Pancreas (tissue), 10 donors: Measurements from ENCODE around the gene FCAMR. TPM values are rescaled to one million over a fixed set of nuclear protein-coding genes. Genes with fewer than 3 reads are reported as not detected.

Experiments used
- ATAC-seq, 4 donors: fragments of 200-7000 bp; cut with Tn5 transposase; one replicate each; pipeline versions ENCODE4 v1.8.0 to v1.9.1; 2020; ENCODE audit warnings: mild to moderate bottlenecking in 4 of 4, moderate library complexity in 4 of 4
- DNase-seq, 6 donors: peaks; one replicate each; pipeline ENCODE4 v3.0.0-alpha.2; 2020
- FAIRE-seq: peaks from 2 replicates; lab custom pipeline; 2012; peaks lifted over from hg19 to GRCh38; lab: Jason Lieb, UNC
- H3K27ac ChIP-seq, 4 donors: fragments of 200-600 bp; sonication (generic); 1 replicate in 3 of 4; 2 replicates in 1 of 4; pipeline versions ENCODE4 v1.5.0 to v1.8.0; 2020
- H3K27me3 ChIP-seq, 4 donors: fragments of 200-600 bp; one replicate each; pipeline ENCODE4 v1.8.0; 2021
- H3K36me3 ChIP-seq, 3 donors: fragments of 200-600 bp; sonication (generic) in 1 of 3; one replicate each; pipeline versions ENCODE4 v1.5.0 to v1.8.0; 2020 to 2021
- H3K4me1 ChIP-seq, 3 donors: fragments of 200-600 bp; one replicate each; pipeline ENCODE4 v1.8.0; 2021
- H3K4me3 ChIP-seq, 4 donors: fragments of 200-600 bp; sonication (generic) in 2 of 4; one replicate each; pipeline versions ENCODE4 v1.5.0 to v1.8.0; 2020 to 2021
- H3K9me3 ChIP-seq, 4 donors: fragments of 200-600 bp; one replicate each; pipeline ENCODE4 v1.8.0; 2021
- WGBS, 2 donors: extraction: QIAGEN DNeasy Blood & Tissue Kit; methylation state at CpG; one replicate each; pipeline ENCODE4 v1.1.7; 2013; 5-methylcytosine and 5-hydroxymethylcytosine counted together
- intact Hi-C, 3 donors: fragments of 100-400 bp; cut with DNase I; formaldehyde crosslinking; loops; one replicate each; pipeline versions ENCODE4 v1.11.1 to v1.14.2; 2022
- polyA plus RNA-seq, 2 donors: library from polyadenylated mRNA; stranded (reverse); fragments of 200-250 nt; gene quantifications; one replicate each; pipeline ENCODE4 v1.2.3, GENCODE V29; 2013
- total RNA-seq, 6 donors: library from RNA; stranded (reverse); fragmentation: NEBNext Ultra II Directional in 4 of 6; extraction: Animal tissue kit (Norgen Biotek cat#: 25700) in 4 of 6; gene quantifications; one replicate each; pipeline versions ENCODE4 v1.2.1 to v1.2.4, GENCODE V29; 2021 to 2023
- TF ChIP-seq, protein P1 (sequence below), 4 donors: fragments of 200-600 bp; sonication (generic) in 3 of 4; IDR thresholded peaks; one replicate each; pipeline versions ENCODE4 v1.5.0 to v1.8.0; 2021; ENCODE audit warnings: antibody characterized with exemption in 4 of 4
- donor health status: healthy with polysubstance abuse.
- donor health status: DM: no; HTN: no; CAD: no; lungs with moderate emphysema.
- donor health status: DM: no; HTN: no; CAD: no.
- donor health status: control.
- donor health status: control.
- donor health status: Bipolar disorder and iron deficiency.
- donor health status: DM: yes; HTN: yes; CAD: no.
- donor health status: DM: no; HTN: no; CAD: no.
- donor health status: DM: no; HTN: no; CAD: no.
- donor health status: DM: yes; HTN: yes; CAD: no.

FCAMR gene
- total and polyA plus RNA-seq, 8 donors = not detected

DNA sequence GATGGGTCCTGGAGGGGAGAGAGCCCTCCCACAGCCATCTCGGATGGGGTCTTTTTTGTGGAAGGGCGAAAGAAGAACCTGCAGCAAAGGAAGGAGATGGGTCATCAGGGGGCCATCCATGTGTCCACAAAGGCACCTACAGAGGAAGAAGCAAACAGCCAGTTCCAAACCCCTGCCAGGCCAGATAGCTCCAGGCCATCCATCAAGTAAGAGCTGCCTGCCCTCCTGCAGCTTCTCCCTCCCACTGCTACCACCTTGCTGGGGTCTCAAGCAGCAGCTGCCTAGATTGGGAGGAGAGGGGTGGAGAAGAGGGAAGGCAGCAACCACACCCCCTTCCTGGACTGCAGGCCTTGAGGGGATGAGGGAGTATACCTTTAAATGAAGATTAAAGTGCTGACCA, 4.5 kb downstream of the FCAMR start:
- no peaks in the 10 kb centered on the region for H3K9me3 ChIP-seq
- H3K27ac ChIP-seq = no peak overlapping the region
- 87 to 88% methylated on average over 2 of the region's 2 CpGs for whole genome bisulfite sequencing, 2 donors
- H3K4me3 ChIP-seq = no peak overlapping the region
- H3K27me3 ChIP-seq = no peaks in the 10 kb centered on the region
- ATAC-seq (no peak), DNase-seq (no peak), FAIRE-seq (no peak)
- intact Hi-C loops = no loop called here
- no peaks in the 10 kb centered on the region for H3K36me3 ChIP-seq
- peaks cover 0 to 12% (median 9%) of the 10 kb centered on the region in 3 donors for H3K4me1 ChIP-seq
- TF ChIP-seq, protein P1, sequence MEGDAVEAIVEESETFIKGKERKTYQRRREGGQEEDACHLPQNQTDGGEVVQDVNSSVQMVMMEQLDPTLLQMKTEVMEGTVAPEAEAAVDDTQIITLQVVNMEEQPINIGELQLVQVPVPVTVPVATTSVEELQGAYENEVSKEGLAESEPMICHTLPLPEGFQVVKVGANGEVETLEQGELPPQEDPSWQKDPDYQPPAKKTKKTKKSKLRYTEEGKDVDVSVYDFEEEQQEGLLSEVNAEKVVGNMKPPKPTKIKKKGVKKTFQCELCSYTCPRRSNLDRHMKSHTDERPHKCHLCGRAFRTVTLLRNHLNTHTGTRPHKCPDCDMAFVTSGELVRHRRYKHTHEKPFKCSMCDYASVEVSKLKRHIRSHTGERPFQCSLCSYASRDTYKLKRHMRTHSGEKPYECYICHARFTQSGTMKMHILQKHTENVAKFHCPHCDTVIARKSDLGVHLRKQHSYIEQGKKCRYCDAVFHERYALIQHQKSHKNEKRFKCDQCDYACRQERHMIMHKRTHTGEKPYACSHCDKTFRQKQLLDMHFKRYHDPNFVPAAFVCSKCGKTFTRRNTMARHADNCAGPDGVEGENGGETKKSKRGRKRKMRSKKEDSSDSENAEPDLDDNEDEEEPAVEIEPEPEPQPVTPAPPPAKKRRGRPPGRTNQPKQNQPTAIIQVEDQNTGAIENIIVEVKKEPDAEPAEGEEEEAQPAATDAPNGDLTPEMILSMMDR (IDR thresholded peaks at IDR 0.05) = no peak

DNA sequence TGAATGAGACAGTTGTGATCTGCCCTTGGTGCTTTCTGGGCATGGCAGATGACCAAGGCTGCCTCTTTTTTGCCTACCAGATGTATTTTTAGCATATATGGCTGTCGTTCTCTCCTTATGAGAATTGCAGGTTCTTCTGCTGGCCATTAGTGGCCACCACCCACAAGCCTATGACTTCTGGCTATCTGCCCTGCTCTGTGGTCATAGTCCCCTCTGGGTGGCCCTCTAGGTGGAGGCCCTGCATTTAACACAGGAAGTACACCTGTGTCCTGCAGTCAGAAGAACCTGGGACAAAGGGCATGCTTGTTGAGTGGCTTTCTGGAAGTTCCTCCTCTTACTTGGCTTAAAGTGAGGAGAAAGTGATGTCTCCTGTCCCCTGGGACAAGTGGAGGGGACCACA, 6.5 kb downstream of the FCAMR start:
- ATAC-seq (no peak), FAIRE-seq (no peak), DNase-seq (no peak)
- H3K9me3 ChIP-seq = no peaks in the 10 kb centered on the region
- 89 to 91% methylated on average over 1 of the region's 1 CpG for WGBS, 2 donors
- intact Hi-C loops = no loop called here
- peaks cover 0 to 4% (median 2%) of the 10 kb centered on the region in 3 donors for H3K4me1 ChIP-seq
- H3K27ac ChIP-seq = no peak overlapping the region
- no peaks in the 10 kb centered on the region for H3K36me3 ChIP-seq
- no peaks in the 10 kb centered on the region for H3K27me3 ChIP-seq
- TF ChIP-seq, protein P1 (IDR thresholded peaks at IDR 0.05) = no peak
- H3K4me3 ChIP-seq = no peak overlapping the region

DNA sequence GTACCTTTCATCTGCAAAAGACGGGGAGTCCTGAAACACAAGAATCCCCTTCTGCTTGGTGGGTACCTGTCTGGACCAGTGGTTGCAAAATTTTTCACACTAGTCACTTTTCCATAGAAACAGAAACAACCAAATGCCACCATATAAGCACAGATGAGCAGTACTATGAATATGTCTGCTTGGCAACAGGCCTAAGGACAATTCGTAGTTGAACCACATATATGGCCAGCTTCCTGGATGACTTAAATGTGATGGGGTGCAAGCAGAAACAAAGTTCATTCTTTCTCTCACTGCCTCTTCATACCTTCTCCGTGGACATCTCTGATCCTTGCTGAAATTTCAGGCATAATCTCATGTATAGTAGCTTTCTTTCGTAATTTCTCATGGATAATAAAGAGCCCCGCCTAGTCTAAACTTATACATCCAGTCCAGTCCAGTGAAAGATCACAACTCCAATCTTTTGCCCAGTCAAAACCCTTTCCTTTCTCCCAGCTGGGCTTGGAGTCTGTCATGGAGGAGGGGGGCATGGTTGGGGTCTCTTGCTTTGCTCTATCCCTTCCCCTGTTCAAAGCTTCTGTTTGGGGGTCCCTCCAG, 7.0 kb downstream of the FCAMR start:
- 84 to 92% methylated on average over 5 of the region's 5 CpGs for WGBS, 2 donors
- DNase-seq = no peak
- Histone ChIP-seq H3K27ac (no peak overlapping the region), H3K27me3 (no peaks in the 10 kb centered on the region), H3K4me3 (no peak overlapping the region), H3K9me3 (no peaks in the 10 kb centered on the region), H3K4me1 (no peaks in the 10 kb centered on the region), H3K36me3 (no peaks in the 10 kb centered on the region)
- TF ChIP-seq, protein P1 (IDR thresholded peaks at IDR 0.05) = no peak
- ATAC-seq = no peak
- FAIRE-seq = no peak
- intact Hi-C loops = no loop called here

DNA sequence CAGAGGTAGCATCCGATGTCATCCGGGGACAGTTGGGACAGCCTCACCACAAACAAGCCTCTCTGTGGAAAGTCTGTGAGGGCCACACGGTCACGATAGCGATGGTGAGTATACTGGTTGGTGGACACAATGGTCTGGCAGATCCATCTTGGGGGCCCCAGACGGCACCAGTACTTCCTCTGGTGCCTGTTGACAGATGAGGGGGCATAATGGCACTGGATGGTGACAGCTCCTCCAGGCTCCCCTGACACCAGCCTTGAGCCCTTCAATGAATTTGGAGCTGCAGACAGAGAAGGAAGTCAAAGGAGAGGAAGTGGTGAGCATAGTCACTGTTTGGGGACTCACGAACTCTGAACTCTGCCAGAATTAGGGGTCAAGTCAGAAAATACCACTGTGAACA, 8.0 kb downstream of the FCAMR start:
- no peaks in the 10 kb centered on the region for H3K4me1 ChIP-seq
- H3K9me3 ChIP-seq = no peaks in the 10 kb centered on the region
- ATAC-seq (peak in 1 of 4 donors; percentile 59), DNase-seq (no peak), FAIRE-seq (no peak)
- no peaks in the 10 kb centered on the region for H3K27me3 ChIP-seq
- TF ChIP-seq, protein P1 (IDR thresholded peaks at IDR 0.05) = no peak
- no peak overlapping the region for H3K27ac ChIP-seq
- intact Hi-C loops = no loop called here
- H3K4me3 ChIP-seq = no peak overlapping the region
- WGBS, 2 donors = 89 to 90% methylated on average over 7 of the region's 7 CpGs
- no peaks in the 10 kb centered on the region for H3K36me3 ChIP-seq

DNA sequence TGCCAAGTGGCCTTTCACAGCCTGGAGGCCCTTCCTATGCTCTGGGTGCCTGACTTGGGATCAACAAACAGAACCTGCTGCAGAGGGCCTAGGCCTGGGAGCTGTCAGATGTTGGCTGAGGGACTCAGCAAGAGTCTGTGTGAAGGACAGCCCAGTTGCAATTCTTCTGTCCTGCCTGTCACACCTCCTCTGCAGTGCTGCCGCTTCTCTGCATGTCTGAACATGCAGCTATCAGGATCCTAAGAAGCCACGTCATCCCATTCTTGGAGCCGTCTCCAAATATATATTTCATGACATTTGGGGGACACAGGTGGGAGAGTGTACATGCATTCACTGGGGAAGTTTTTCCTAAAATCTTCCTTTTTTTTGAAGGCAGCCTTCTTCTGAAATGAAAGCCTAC, 8.6 kb downstream of the FCAMR start:
- Histone ChIP-seq H3K4me3 (no peak overlapping the region), H3K36me3 (no peaks in the 10 kb centered on the region), H3K9me3 (no peaks in the 10 kb centered on the region), H3K27ac (no peak overlapping the region), H3K27me3 (no peaks in the 10 kb centered on the region), H3K4me1 (no peaks in the 10 kb centered on the region)
- TF ChIP-seq, protein P1 (IDR thresholded peaks at IDR 0.05) = no peak
- ATAC-seq (no peak), FAIRE-seq (no peak), DNase-seq (no peak)
- intact Hi-C loops = no loop called here
- 62 to 76% methylated on average over 3 of the region's 3 CpGs for WGBS, 2 donors
